IMR-90 (cell line): ENCODE data around the gene PCCA. TPM values are rescaled to one million over a fixed set of nuclear protein-coding genes. Genes with fewer than 3 reads are reported as not detected.

Source experiments
- ATAC-seq: fragments of 200-7000 bp; cut with Tn5 transposase; 2 replicates; pipeline ENCODE4 v1.9.1; 2020; ENCODE audit warnings: low read depth, mild to moderate bottlenecking, moderate library complexity
- BruUV-seq: library from RNA; stranded (reverse); fragments of 400-500 nt; replicated peaks from 2 replicates; lab custom pipeline; 2021; lab: Mats Ljungman, UMichigan
- CTCF ChIA-PET: fragments of 300-600 bp; formaldehyde crosslinking; extraction: SDS; loops from one replicate; lab custom pipeline; 2021; ENCODE audit warnings: antibody characterized with exemption; lab: Yijun Ruan, JAX
- POLR2A ChIA-PET: fragments of 300-600 bp; sonication (Branson Sonifier 250); formaldehyde crosslinking; loops from one replicate; lab custom pipeline; 2022; ENCODE audit warnings: antibody characterized with exemption; ENCODE audit not compliant: unreplicated experiment; lab: Charles Lee
- DNase-seq: peaks from one replicate; pipeline ENCODE4 v3.0.0; 2013
- H2AFZ ChIP-seq: replicated peaks from 2 replicates; pipeline ENCODE3; 2013; ENCODE audit warnings: low read length, mild to moderate bottlenecking; ENCODE audit not compliant: poor library complexity
- H2AK5ac ChIP-seq: 2 replicates; pipeline ENCODE4 v1.6.1; 2013; ENCODE audit warnings: low read depth, low read length, inconsistent platforms
- H2AK9ac ChIP-seq: replicated peaks from 2 replicates; pipeline ENCODE3; 2013; ENCODE audit warnings: mild to moderate bottlenecking, low read depth, low read length, moderate library complexity; ENCODE audit not compliant: poor library complexity
- H2BK120ac ChIP-seq: 2 replicates; pipeline ENCODE4 v1.6.1; 2013; ENCODE audit warnings: low read depth, low read length, inconsistent platforms
- H2BK15ac ChIP-seq: 3 replicates; pipeline ENCODE4 v1.6.1; 2013; ENCODE audit warnings: low read depth, low read length, inconsistent platforms
- H2BK20ac ChIP-seq: 2 replicates; pipeline ENCODE4 v1.6.1; 2013; ENCODE audit warnings: low read depth, mild to moderate bottlenecking, inconsistent platforms, low read length, moderate library complexity
- H2BK5ac ChIP-seq: 2 replicates; pipeline ENCODE4 v1.6.1; 2013; ENCODE audit warnings: mild to moderate bottlenecking, low read depth, low read length, inconsistent platforms; ENCODE audit not compliant: poor library complexity, severe bottlenecking
- H3K14ac ChIP-seq: replicated peaks from 2 replicates; pipeline ENCODE4 v1.6.1; 2013; ENCODE audit warnings: low read depth, low read length, inconsistent platforms
- H3K18ac ChIP-seq: 2 replicates; pipeline ENCODE4 v1.6.1; 2013; ENCODE audit warnings: low read depth, low read length, control low read depth
- H3K23ac ChIP-seq: 2 replicates; pipeline ENCODE4 v1.6.1; 2013; ENCODE audit warnings: low read depth, low read length, inconsistent platforms
- H3K27ac ChIP-seq: 2 replicates; pipeline ENCODE4 v1.5.1; 2013; ENCODE audit warnings: mild to moderate bottlenecking, control low read depth, low read length; ENCODE audit not compliant: insufficient read depth
- H3K27me3 ChIP-seq: 2 replicates; pipeline ENCODE4 v1.6.1; 2013; ENCODE audit warnings: low read length; ENCODE audit not compliant: control insufficient read depth, insufficient read depth
- H3K36me3 ChIP-seq: 2 replicates; pipeline ENCODE4 v1.6.1; 2013; ENCODE audit warnings: low read length, mixed read lengths; ENCODE audit not compliant: control insufficient read depth, insufficient read depth
- H3K4ac ChIP-seq: 2 replicates; pipeline ENCODE4 v1.6.1; 2013; ENCODE audit warnings: low read depth, low read length, inconsistent platforms
- H3K4me1 ChIP-seq: 2 replicates; pipeline ENCODE4 v1.6.1; 2013; ENCODE audit warnings: low read length, mixed read lengths; ENCODE audit not compliant: control insufficient read depth, insufficient read depth
- H3K4me2 ChIP-seq: 2 replicates; pipeline ENCODE4 v1.6.1; 2013; ENCODE audit warnings: low read depth, mild to moderate bottlenecking, control low read depth, low read length, moderate library complexity
- H3K4me3 ChIP-seq: 2 replicates; pipeline ENCODE4 v1.5.1; 2013; ENCODE audit warnings: low read depth, mild to moderate bottlenecking, control low read depth, low read length, moderate library complexity; ENCODE audit not compliant: insufficient read depth
- H3K56ac ChIP-seq: 2 replicates; pipeline ENCODE4 v1.6.1; 2013; ENCODE audit warnings: low read length, inconsistent platforms; ENCODE audit not compliant: insufficient read depth; ENCODE audit errors: extremely low read depth
- H3K79me1 ChIP-seq, 2 experiments: 2 replicates each; pipeline ENCODE4 v1.6.1; 2013; ENCODE audit warnings: low read length in 2 of 2, inconsistent platforms in 1 of 2, low read depth in 1 of 2
- H3K9ac ChIP-seq: 2 replicates; pipeline ENCODE4 v1.6.1; 2013; ENCODE audit warnings: low read depth, low read length, control low read depth
- H3K9me1 ChIP-seq: 2 replicates; pipeline ENCODE4 v1.6.1; 2013; ENCODE audit warnings: low read length, inconsistent platforms; ENCODE audit not compliant: insufficient read depth
- H3K9me3 ChIP-seq: 2 replicates; pipeline ENCODE4 v1.6.1; 2013; ENCODE audit warnings: low read length; ENCODE audit not compliant: control insufficient read depth, insufficient read depth
- H4K20me1 ChIP-seq: 2 replicates; pipeline ENCODE4 v1.6.1; 2013; ENCODE audit warnings: low read length, inconsistent platforms; ENCODE audit not compliant: insufficient read depth
- H4K5ac ChIP-seq: 2 replicates; pipeline ENCODE4 v1.6.1; 2013; ENCODE audit warnings: mild to moderate bottlenecking, low read depth, low read length, control low read depth
- H4K8ac ChIP-seq, 2 experiments: 2 replicates each; pipeline ENCODE4 v1.6.1; 2013; ENCODE audit warnings: low read depth in 2 of 2, low read length in 2 of 2, control low read depth in 1 of 2, inconsistent platforms in 1 of 2
- H4K91ac ChIP-seq: 2 replicates; pipeline ENCODE4 v1.6.1; 2013; ENCODE audit warnings: low read depth, low read length, inconsistent platforms; ENCODE audit not compliant: insufficient read depth
- BHLHE40 ChIP-seq: fragments of 150-350 bp; IDR thresholded peaks from 2 replicates; pipeline ENCODE4 v1.6.1; 2016; ENCODE audit warnings: mild to moderate bottlenecking, low read depth, low read length
- CEBPB ChIP-seq: IDR thresholded peaks from 2 replicates; pipeline ENCODE4 v1.6.1; 2012; ENCODE audit warnings: low read depth, low read length, improper control_type of control experiment
- CHD1 ChIP-seq: IDR thresholded peaks from 2 replicates; pipeline ENCODE4 v1.6.1; 2012; ENCODE audit warnings: low read depth, low read length, improper control_type of control experiment
- FOS ChIP-seq: fragments of 150-350 bp; IDR thresholded peaks from 2 replicates; pipeline ENCODE4 v1.6.1; 2016; ENCODE audit warnings: low read depth, low read length
- MAFK ChIP-seq: IDR thresholded peaks from 2 replicates; pipeline ENCODE4 v1.6.1; 2012; ENCODE audit warnings: low read depth, low read length, improper control_type of control experiment
- MAZ ChIP-seq: IDR thresholded peaks from 2 replicates; pipeline ENCODE4 v1.6.1; 2012; ENCODE audit warnings: low read depth, mild to moderate bottlenecking, low read length, improper control_type of control experiment, moderate library complexity, borderline replicate concordance
- MXI1 ChIP-seq: IDR thresholded peaks from 2 replicates; pipeline ENCODE4 v1.6.1; 2012; ENCODE audit warnings: low read depth, mild to moderate bottlenecking, low read length, moderate library complexity, borderline replicate concordance
- NFE2L2 ChIP-seq: fragments of 150-350 bp; IDR thresholded peaks from 2 replicates; pipeline ENCODE4 v1.6.1; 2016; ENCODE audit warnings: low read depth, mild to moderate bottlenecking, low read length
- POLR2A ChIP-seq: IDR thresholded peaks from 2 replicates; pipeline ENCODE4 v1.6.1; 2012; ENCODE audit warnings: mild to moderate bottlenecking, low read depth, low read length
- RAD21 ChIP-seq: IDR thresholded peaks from 2 replicates; pipeline ENCODE4 v1.6.1; 2012; ENCODE audit warnings: low read length, improper control_type of control experiment
- RCOR1 ChIP-seq: IDR thresholded peaks from 2 replicates; pipeline ENCODE4 v1.6.1; 2012; ENCODE audit warnings: mild to moderate bottlenecking, low read length, improper control_type of control experiment; ENCODE audit not compliant: insufficient replicate concordance
- RFX5 ChIP-seq: IDR thresholded peaks from 2 replicates; pipeline ENCODE4 v1.8.0; 2012; ENCODE audit warnings: low read depth, mild to moderate bottlenecking, low read length, moderate library complexity
- SMC3 ChIP-seq: fragments of 150-350 bp; IDR thresholded peaks from 2 replicates; pipeline ENCODE4 v1.6.1; 2016; ENCODE audit warnings: low read depth, mild to moderate bottlenecking, antibody characterized with exemption, low read length, moderate library complexity
- WGBS, 2 experiments: methylation state at CpG; one replicate each; pipeline versions ENCODE4 v1.1.5 to v1.1.7; 2013; ENCODE audit warnings: missing lambda C conversion rate in 2 of 2; ENCODE audit not compliant: insufficient read length in 1 of 2; ENCODE audit errors: extremely low coverage in 2 of 2; 5-methylcytosine and 5-hydroxymethylcytosine counted together
- dilution Hi-C: fragments of 300-500 bp; cut with HindIII; formaldehyde crosslinking; loops from one replicate; pipeline ENCODE4 v1.14.3; 2018; ENCODE audit warnings: low sequenced_read_pairs; ENCODE audit not compliant: unreplicated experiment
- in situ Hi-C: fragments of 300-500 bp; cut with MboI; formaldehyde crosslinking; loops from 3 replicates; pipeline ENCODE4 v1.14.3; 2019; ENCODE audit warnings: low sequenced_read_pairs, inconsistent platforms, mixed read lengths
- intact Hi-C: fragments of 100-400 bp; cut with micrococcal nuclease; formaldehyde crosslinking; loops from 2 replicates; pipeline ENCODE4 v1.10.0; 2022
- polyA plus RNA-seq, 3 experiments: library from polyadenylated mRNA; depleted of rRNA; stranded (reverse); fragments of >200 nt; gene quantifications; 2 replicates each; pipeline ENCODE4 v1.2.3, GENCODE V29; 2012; ENCODE audit warnings: low replicate concordance in 1 of 3
- total RNA-seq: library from RNA; depleted of rRNA; stranded (reverse); fragments of >200 nt; gene quantifications from 2 replicates; pipeline ENCODE4 v1.2.3, GENCODE V29; 2012
- TF ChIP-seq, protein P1 (sequence below): fragments of 150-350 bp; IDR thresholded peaks from 2 replicates; pipeline ENCODE4 v1.6.1; 2016; ENCODE audit warnings: low read depth, mild to moderate bottlenecking, low read length, moderate library complexity, borderline replicate concordance
- TF ChIP-seq, protein P2 (sequence below): conservative IDR thresholded peaks from 2 replicates; pipeline ENCODE4 v1.5.1; 2012; ENCODE audit warnings: mild to moderate bottlenecking, low read depth, low read length, improper control_type of control experiment
- TF ChIP-seq, protein P3 (sequence below): fragments of 150-350 bp; IDR thresholded peaks from 2 replicates; pipeline ENCODE4 v1.6.1; 2017; ENCODE audit warnings: mild to moderate bottlenecking, antibody characterized with exemption, low read length, low read depth

The PCCA gene
- total and polyA plus RNA-seq, 2 of the 4 experiments (the other 2 are of a cell fraction), result 7.6 to 24.0 TPM

DNA sequence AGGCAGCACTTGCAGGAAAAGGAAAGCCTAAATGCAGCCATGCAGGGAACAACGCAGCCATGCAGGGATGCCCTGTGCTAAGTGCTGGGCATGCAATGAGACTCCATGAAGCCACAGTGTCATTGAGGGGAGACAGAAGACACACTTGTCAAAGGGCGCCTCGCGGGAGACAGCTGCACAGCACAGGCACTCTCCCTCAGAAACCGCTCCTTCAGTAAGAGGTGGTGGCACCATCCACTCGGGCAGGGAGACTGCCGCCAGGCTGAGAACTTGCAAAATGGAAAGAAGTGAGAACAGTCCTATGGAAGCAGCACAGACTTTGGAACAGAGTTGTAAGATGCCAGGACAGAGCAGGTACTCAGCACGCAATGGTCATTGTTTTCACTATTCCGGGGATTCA is 448.6 kb downstream of the PCCA start:
- no peak overlapping the region for H3K27ac ChIP-seq
- H3K36me3 ChIP-seq, result no peaks in the 10 kb centered on the region; the same call in none of the 2 replicates
- in situ Hi-C loops, result loop anchor here (10.0 kb wide), 1 partner anchor 623 kb away; no protein-coding TSS in a partner anchor
- H3K4ac ChIP-seq, result no peak overlapping the region
- no peak overlapping the region for H3K23ac ChIP-seq
- no peak overlapping the region for H3K4me2 ChIP-seq
- H2BK120ac ChIP-seq, result no peak overlapping the region
- WGBS, 2 experiments, result 95% methylated on average over 8 of the region's 9 CpGs; no CpG with 5 or more reads in 1 of the 2 experiments
- no peak overlapping the region for H3K56ac ChIP-seq
- H3K4me3 ChIP-seq, result no peak overlapping the region
- dilution Hi-C loops, result no loop called here
- H2BK15ac ChIP-seq, result no peak overlapping the region
- intact Hi-C loops, result no loop called here
- H4K5ac ChIP-seq, result no peak overlapping the region
- ChIA-PET POLR2A (no interaction called here), CTCF (no interaction called here)
- no peak overlapping the region for H2AK5ac ChIP-seq
- H3K27me3 ChIP-seq, result no peaks in the 10 kb centered on the region
- no peaks in the 10 kb centered on the region; the same call in 1 of the 2 replicates for H3K9me1 ChIP-seq
- H4K20me1 ChIP-seq, result no peaks in the 10 kb centered on the region
- H2AK9ac ChIP-seq, result no peak overlapping the region
- H3K14ac ChIP-seq, result no peak overlapping the region
- DNase-seq (no peak), ATAC-seq (no peak)
- H3K4me1 ChIP-seq, result peaks cover 2% of the 10 kb centered on the region; the same call in 1 of the 2 replicates
- no peak overlapping the region for H2BK20ac ChIP-seq
- no peak overlapping the region for H3K18ac ChIP-seq
- no peak overlapping the region for H3K9ac ChIP-seq
- H3K9me3 ChIP-seq, result no peaks in the 10 kb centered on the region
- no peak overlapping the region for H2BK5ac ChIP-seq
- no peak overlapping the region for H4K91ac ChIP-seq
- no peak overlapping the region for H2AFZ ChIP-seq
- no peak overlapping the region for H4K8ac ChIP-seq
- no TSS peak for BruUV-seq
- no peaks in the 10 kb centered on the region for H3K79me1 ChIP-seq
- no peak for TF ChIP-seq SMC3
- no peak for TF ChIP-seq RAD21
- no peak for TF ChIP-seq POLR2A
- TF ChIP-seq CHD1, result no peak
- TF ChIP-seq, protein P1, sequence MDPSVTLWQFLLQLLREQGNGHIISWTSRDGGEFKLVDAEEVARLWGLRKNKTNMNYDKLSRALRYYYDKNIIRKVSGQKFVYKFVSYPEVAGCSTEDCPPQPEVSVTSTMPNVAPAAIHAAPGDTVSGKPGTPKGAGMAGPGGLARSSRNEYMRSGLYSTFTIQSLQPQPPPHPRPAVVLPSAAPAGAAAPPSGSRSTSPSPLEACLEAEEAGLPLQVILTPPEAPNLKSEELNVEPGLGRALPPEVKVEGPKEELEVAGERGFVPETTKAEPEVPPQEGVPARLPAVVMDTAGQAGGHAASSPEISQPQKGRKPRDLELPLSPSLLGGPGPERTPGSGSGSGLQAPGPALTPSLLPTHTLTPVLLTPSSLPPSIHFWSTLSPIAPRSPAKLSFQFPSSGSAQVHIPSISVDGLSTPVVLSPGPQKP, result no peak
- TF ChIP-seq CEBPB, result no peak
- no peak for TF ChIP-seq RFX5
- TF ChIP-seq, protein P2, sequence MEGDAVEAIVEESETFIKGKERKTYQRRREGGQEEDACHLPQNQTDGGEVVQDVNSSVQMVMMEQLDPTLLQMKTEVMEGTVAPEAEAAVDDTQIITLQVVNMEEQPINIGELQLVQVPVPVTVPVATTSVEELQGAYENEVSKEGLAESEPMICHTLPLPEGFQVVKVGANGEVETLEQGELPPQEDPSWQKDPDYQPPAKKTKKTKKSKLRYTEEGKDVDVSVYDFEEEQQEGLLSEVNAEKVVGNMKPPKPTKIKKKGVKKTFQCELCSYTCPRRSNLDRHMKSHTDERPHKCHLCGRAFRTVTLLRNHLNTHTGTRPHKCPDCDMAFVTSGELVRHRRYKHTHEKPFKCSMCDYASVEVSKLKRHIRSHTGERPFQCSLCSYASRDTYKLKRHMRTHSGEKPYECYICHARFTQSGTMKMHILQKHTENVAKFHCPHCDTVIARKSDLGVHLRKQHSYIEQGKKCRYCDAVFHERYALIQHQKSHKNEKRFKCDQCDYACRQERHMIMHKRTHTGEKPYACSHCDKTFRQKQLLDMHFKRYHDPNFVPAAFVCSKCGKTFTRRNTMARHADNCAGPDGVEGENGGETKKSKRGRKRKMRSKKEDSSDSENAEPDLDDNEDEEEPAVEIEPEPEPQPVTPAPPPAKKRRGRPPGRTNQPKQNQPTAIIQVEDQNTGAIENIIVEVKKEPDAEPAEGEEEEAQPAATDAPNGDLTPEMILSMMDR, result no peak
- TF ChIP-seq NFE2L2, result no peak
- no peak for TF ChIP-seq FOS
- TF ChIP-seq BHLHE40, result no peak
- TF ChIP-seq, protein P3, sequence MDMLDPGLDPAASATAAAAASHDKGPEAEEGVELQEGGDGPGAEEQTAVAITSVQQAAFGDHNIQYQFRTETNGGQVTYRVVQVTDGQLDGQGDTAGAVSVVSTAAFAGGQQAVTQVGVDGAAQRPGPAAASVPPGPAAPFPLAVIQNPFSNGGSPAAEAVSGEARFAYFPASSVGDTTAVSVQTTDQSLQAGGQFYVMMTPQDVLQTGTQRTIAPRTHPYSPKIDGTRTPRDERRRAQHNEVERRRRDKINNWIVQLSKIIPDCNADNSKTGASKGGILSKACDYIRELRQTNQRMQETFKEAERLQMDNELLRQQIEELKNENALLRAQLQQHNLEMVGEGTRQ, result no peak
- no peak for TF ChIP-seq MAZ
- no peak for TF ChIP-seq RCOR1
- no peak for TF ChIP-seq MAFK
- TF ChIP-seq MXI1, result no peak
